Fibroblast of lung (primary cell): ENCODE measurements around the gene DAPK1. TPM values are rescaled to one million over a fixed set of nuclear protein-coding genes. Genes with fewer than 3 reads are reported as not detected.

Experiments
- DNase-seq, 2 donors: peaks; one replicate each; pipeline versions ENCODE4 v3.0.0 to v3.0.0-alpha.2; 2010; ENCODE audit warnings: low read depth in 2 of 2
- H2AFZ ChIP-seq: 2 replicates; pipeline ENCODE4 v1.5.1; 2012; ENCODE audit warnings: low read length, control low read depth, inconsistent platforms
- H3K27ac ChIP-seq: 2 replicates; pipeline ENCODE4 v1.5.1; 2011; ENCODE audit warnings: low read length, control low read depth; ENCODE audit not compliant: insufficient read depth
- H3K27me3 ChIP-seq: 2 replicates; pipeline ENCODE4 v1.5.1; 2011; ENCODE audit warnings: mild to moderate bottlenecking, low read length; ENCODE audit not compliant: control insufficient read depth, insufficient read depth
- H3K36me3 ChIP-seq: 2 replicates; pipeline ENCODE4 v1.5.1; 2011; ENCODE audit warnings: low read length; ENCODE audit not compliant: control insufficient read depth, insufficient read depth
- H3K4me1 ChIP-seq: 2 replicates; pipeline ENCODE4 v1.5.1; 2011; ENCODE audit warnings: low read length; ENCODE audit not compliant: control insufficient read depth, insufficient read depth; ENCODE audit errors: extremely low read depth
- H3K4me2 ChIP-seq: 2 replicates; pipeline ENCODE4 v1.5.1; 2011; ENCODE audit warnings: low read length, control low read depth; ENCODE audit not compliant: insufficient read depth; ENCODE audit errors: extremely low read depth
- H3K4me3 ChIP-seq, 4 experiments: fragments of 200-600 bp in 1 of 4; sonication (generic) in 1 of 4; replicated peaks in 1 of 4; 2 replicates each; pipeline ENCODE4 v1.5.1; 2011 to 2016; ENCODE audit warnings: low read length in 4 of 4, low read depth in 3 of 4, mild to moderate bottlenecking in 3 of 4, control low read depth in 2 of 4, inconsistent platforms in 1 of 4, mixed read lengths in 1 of 4; ENCODE audit not compliant: insufficient read depth in 1 of 4; ENCODE audit errors: control extremely low read depth in 1 of 4
- H3K79me2 ChIP-seq: 2 replicates; pipeline ENCODE4 v1.5.1; 2012; ENCODE audit warnings: mild to moderate bottlenecking, low read length, inconsistent platforms; ENCODE audit not compliant: control insufficient read depth, insufficient read depth
- H3K9ac ChIP-seq: 2 replicates; pipeline ENCODE4 v1.5.1; 2011; ENCODE audit warnings: mild to moderate bottlenecking, low read length, control low read depth; ENCODE audit not compliant: insufficient read depth
- H3K9me3 ChIP-seq: 2 replicates; pipeline ENCODE4 v1.5.1; 2012; ENCODE audit warnings: low read depth, low read length; ENCODE audit not compliant: control insufficient read depth, insufficient read depth
- H4K20me1 ChIP-seq: 2 replicates; pipeline ENCODE4 v1.5.1; 2011; ENCODE audit warnings: low read length; ENCODE audit not compliant: control insufficient read depth, insufficient read depth; ENCODE audit errors: extremely low read depth
- EZH2 ChIP-seq: IDR thresholded peaks from 2 replicates; pipeline ENCODE4 v1.5.1; 2012; ENCODE audit warnings: low read length, control low read depth, mild to moderate bottlenecking; ENCODE audit errors: missing control alignments
- polyA plus RNA-seq, 2 donors: library from polyadenylated mRNA; depleted of rRNA in 1 of 2; stranded (reverse) in 1 of 2; unstranded in 1 of 2; fragments of >200 nt; gene quantifications; 2 replicates each; pipeline ENCODE4 v1.2.1, GENCODE V29; 2011 to 2012; ENCODE audit warnings: missing spikeins in 1 of 2
- total RNA-seq: library from RNA; depleted of rRNA; stranded (reverse); fragments of >200 nt; gene quantifications from 2 replicates; pipeline ENCODE4 v1.2.1, GENCODE V29; 2014
- TF ChIP-seq, protein P1 (sequence below), 2 donors: IDR thresholded peaks in 1 of 2; conservative IDR thresholded peaks in 1 of 2; 1 replicate in 1 of 2; 2 replicates in 1 of 2; pipeline ENCODE4 v1.5.1; 2011 to 2012; ENCODE audit warnings: low read length in 2 of 2, control low read depth in 1 of 2, inconsistent platforms in 1 of 2, low read depth in 1 of 2, mild to moderate bottlenecking in 1 of 2

The DAPK1 gene
- total and polyA plus RNA-seq, 2 donors (not counting 1 experiment from before 2014, with no cell fraction given): 1.1 to 15.5 TPM

DNA sequence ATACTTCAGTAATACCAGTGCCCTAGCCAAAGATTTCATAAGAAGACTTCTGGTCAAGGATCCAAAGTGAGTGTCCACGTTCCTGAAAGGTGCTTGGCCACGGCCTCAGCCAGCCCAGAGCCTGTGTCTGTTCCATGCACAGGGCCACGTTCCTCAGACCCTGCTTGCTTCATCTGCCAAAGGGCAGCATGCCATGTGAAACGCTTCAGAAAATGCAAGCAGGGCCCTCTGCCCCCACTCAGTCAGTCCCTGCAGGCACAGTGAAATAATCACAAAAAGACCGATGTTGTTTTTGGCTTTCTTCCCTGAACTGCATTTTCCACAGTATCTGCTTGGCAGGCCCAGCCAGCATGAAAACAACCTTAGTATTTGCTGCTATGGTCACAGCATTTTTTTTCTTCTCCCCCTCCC, 142.7 kb downstream of the DAPK1 start:
- no peaks in the 10 kb centered on the region for H3K36me3 ChIP-seq
- peak; percentile 78 for DNase-seq
- no peak overlapping the region for H3K4me2 ChIP-seq
- no peaks in the 10 kb centered on the region for H3K4me1 ChIP-seq
- no peaks in the 10 kb centered on the region for H3K27me3 ChIP-seq
- H3K27ac ChIP-seq: no peak overlapping the region
- H3K79me2 ChIP-seq: no peaks in the 10 kb centered on the region
- H3K9ac ChIP-seq: no peak overlapping the region
- TF ChIP-seq EZH2: no peak
- TF ChIP-seq, protein P1, sequence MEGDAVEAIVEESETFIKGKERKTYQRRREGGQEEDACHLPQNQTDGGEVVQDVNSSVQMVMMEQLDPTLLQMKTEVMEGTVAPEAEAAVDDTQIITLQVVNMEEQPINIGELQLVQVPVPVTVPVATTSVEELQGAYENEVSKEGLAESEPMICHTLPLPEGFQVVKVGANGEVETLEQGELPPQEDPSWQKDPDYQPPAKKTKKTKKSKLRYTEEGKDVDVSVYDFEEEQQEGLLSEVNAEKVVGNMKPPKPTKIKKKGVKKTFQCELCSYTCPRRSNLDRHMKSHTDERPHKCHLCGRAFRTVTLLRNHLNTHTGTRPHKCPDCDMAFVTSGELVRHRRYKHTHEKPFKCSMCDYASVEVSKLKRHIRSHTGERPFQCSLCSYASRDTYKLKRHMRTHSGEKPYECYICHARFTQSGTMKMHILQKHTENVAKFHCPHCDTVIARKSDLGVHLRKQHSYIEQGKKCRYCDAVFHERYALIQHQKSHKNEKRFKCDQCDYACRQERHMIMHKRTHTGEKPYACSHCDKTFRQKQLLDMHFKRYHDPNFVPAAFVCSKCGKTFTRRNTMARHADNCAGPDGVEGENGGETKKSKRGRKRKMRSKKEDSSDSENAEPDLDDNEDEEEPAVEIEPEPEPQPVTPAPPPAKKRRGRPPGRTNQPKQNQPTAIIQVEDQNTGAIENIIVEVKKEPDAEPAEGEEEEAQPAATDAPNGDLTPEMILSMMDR (conservative IDR thresholded peaks at IDR 0.05 in 1 of 2, IDR thresholded peaks at IDR 0.05 in 1 of 2; ENCODE audit: low read depth in 1 of 2, low read length in 2 of 2): no peak
- H3K9me3 ChIP-seq: no peaks in the 10 kb centered on the region
- H4K20me1 ChIP-seq: no peaks in the 10 kb centered on the region
- no peak overlapping the region for H2AFZ ChIP-seq
- H3K4me3 ChIP-seq: no peak overlapping the region

DNA sequence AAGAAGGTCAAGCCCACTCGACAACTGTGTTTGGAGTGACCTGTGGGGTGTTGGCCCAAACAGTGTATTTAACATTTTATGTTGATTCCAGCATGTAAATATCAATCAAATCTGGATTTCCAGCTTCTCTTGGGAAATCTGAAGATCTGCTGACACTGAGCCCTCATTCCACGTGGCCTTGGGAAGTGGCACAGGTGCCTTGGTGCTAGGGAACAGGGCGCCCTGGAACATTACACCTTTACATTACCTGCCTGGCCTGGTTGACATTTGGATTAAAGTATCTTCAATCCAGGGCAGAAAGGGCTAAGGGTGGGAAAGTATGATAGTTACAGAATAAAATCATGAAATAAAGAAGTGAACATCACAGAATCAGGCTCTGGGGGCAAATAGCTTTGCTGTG, 143.4 kb downstream of the DAPK1 start:
- no peaks in the 10 kb centered on the region for H3K79me2 ChIP-seq
- no peaks in the 10 kb centered on the region for H3K36me3 ChIP-seq
- no peak overlapping the region for H2AFZ ChIP-seq
- no peaks in the 10 kb centered on the region for H4K20me1 ChIP-seq
- DNase-seq: no peak
- no peak overlapping the region for H3K4me2 ChIP-seq
- no peaks in the 10 kb centered on the region for H3K4me1 ChIP-seq
- H3K9me3 ChIP-seq: no peaks in the 10 kb centered on the region
- H3K27me3 ChIP-seq: no peaks in the 10 kb centered on the region
- no peak overlapping the region for H3K9ac ChIP-seq
- TF ChIP-seq, protein P1 (conservative IDR thresholded peaks at IDR 0.05 in 1 of 2, IDR thresholded peaks at IDR 0.05 in 1 of 2; ENCODE audit: low read depth in 1 of 2, low read length in 2 of 2): no peak
- TF ChIP-seq EZH2: no peak
- no peak overlapping the region for H3K27ac ChIP-seq
- no peak overlapping the region for H3K4me3 ChIP-seq

DNA sequence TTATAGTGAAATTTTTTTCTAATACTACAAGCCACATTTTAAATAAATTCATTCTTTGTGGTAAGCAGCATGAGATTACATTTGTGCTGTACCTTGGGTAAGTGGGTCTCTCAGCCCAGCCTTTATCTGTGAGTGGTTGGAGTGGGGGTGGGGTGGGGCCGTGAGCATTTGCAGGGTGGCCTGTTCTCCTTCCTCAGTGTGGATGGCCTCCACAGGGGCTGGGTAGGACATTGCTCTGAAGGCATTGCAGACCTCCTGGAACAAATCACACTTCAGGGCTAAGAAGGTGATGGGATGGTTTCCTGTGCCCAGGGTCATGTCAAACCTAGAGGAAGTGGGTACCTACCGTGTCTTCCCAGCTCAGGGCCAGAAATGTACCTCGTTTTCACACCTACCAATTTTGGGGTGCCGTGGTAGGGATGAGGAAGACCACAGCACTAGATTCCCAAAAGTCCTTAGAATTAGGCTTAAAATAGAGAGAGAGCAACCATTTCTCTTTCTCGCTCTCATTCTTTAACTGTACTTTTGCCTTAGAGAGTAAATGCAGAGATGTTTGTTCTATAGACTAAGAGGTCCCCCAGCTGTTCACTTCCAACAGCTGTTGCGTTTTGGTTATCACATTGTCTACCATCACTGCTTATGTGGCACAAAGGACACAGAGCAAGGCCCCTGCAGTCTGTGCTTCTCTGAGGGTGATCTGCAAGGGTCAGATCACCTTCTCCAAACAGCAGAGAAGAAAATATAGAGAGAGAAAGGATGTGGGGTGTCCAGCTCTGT, 144.9 kb downstream of the DAPK1 start:
- TF ChIP-seq EZH2: no peak
- TF ChIP-seq, protein P1 (conservative IDR thresholded peaks at IDR 0.05 in 1 of 2, IDR thresholded peaks at IDR 0.05 in 1 of 2; ENCODE audit: low read depth in 1 of 2, low read length in 2 of 2): peak in 1 of 2 donors; percentile 16
- H3K79me2 ChIP-seq: no peaks in the 10 kb centered on the region
- no peaks in the 10 kb centered on the region for H3K36me3 ChIP-seq
- no peak overlapping the region for H3K9ac ChIP-seq
- no peak overlapping the region for H2AFZ ChIP-seq
- H3K4me2 ChIP-seq: no peak overlapping the region
- no peaks in the 10 kb centered on the region for H3K27me3 ChIP-seq
- no peaks in the 10 kb centered on the region for H3K9me3 ChIP-seq
- no peak overlapping the region for H3K4me3 ChIP-seq
- H3K4me1 ChIP-seq: no peaks in the 10 kb centered on the region
- no peaks in the 10 kb centered on the region for H4K20me1 ChIP-seq
- no peak overlapping the region for H3K27ac ChIP-seq
- peak in 1 of 2 donors; percentile 60 for DNase-seq
